HL-60 (cell line): ENCODE data around the gene PLGRKT.

Experiments
- DNase-seq, 2 experiments: peaks; one replicate each; pipeline ENCODE4 v3.0.0-alpha.2; 2010 to 2020; ENCODE audit warnings: low read depth in 1 of 2, low spot score in 1 of 2
- H3K27ac ChIP-seq: fragments of 250-450 bp; sonication (Bioruptor Pico); replicated peaks from 2 replicates; pipeline ENCODE4 v1.5.1; 2020; ENCODE audit warnings: mild to moderate bottlenecking, moderate library complexity
- H3K27me3 ChIP-seq: fragments of 250-450 bp; sonication (Bioruptor Pico); 2 replicates; pipeline ENCODE4 v1.5.1; 2021; ENCODE audit warnings: mild to moderate bottlenecking, moderate library complexity; ENCODE audit not compliant: insufficient read depth, poor library complexity, severe bottlenecking
- H3K4me3 ChIP-seq: replicated peaks from 2 replicates; pipeline ENCODE4 v1.5.1; 2011; ENCODE audit warnings: mild to moderate bottlenecking, control low read depth, low read length; ENCODE audit not compliant: insufficient read depth
- GABPA ChIP-seq: IDR thresholded peaks from 2 replicates; pipeline ENCODE4 v1.6.1; 2012; ENCODE audit warnings: low read depth
- POLR2AphosphoS5 ChIP-seq: IDR thresholded peaks from 2 replicates; pipeline ENCODE4 v1.6.1; 2012; ENCODE audit warnings: low read depth
- SPI1 ChIP-seq: IDR thresholded peaks from 2 replicates; pipeline ENCODE4 v1.6.1; 2012; ENCODE audit warnings: low read depth, mild to moderate bottlenecking, borderline replicate concordance
- TF ChIP-seq, protein P1 (sequence below): IDR thresholded peaks from 2 replicates; pipeline ENCODE4 v1.6.1; 2012; ENCODE audit warnings: low read depth; ENCODE audit not compliant: insufficient replicate concordance
- TF ChIP-seq, protein P2 (sequence below): IDR thresholded peaks from one replicate; pipeline ENCODE4 v1.5.1; 2011; ENCODE audit warnings: low read length, control low read depth, inconsistent platforms; ENCODE audit not compliant: insufficient read depth

PLGRKT gene

DNA sequence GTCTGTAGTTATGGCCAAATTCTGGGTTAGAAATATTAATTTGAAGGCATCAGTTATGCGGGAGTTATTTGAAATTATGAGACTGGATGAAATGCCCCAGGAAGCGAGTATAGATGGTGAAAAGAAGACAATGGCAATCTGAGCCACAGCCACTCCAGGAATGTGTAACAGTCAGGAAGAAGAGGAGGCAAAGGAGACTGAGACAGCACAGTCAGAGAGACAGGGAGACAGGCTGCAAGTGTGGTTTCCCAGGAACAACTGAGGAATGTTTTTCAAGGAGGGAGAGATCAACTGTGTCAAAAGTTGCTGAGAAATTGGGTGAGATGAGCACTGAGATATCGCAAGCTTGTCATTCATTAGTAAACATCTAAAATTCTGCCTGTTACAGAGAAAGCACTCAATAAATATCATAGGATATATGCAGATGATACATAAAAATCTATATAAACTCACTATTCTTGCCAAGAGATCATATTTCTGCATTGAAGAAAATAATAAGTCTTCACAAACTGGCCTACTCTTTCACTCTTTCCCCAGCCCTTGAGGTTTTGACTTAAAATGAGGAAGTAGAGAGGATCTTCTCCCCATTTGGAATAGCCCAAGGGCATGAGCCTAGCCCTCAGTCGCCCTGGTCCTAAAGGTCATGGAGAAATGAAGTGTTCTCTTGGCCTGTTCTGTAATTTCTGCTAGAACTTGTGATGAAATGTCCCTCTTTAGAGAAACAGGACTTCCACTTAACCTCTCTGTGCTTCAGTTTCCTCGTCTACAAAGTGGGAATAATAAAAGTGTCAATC, 49.5 kb downstream of the PLGRKT start:
- DNase-seq = peak in 1 of 2 experiments; percentile 49

DNA sequence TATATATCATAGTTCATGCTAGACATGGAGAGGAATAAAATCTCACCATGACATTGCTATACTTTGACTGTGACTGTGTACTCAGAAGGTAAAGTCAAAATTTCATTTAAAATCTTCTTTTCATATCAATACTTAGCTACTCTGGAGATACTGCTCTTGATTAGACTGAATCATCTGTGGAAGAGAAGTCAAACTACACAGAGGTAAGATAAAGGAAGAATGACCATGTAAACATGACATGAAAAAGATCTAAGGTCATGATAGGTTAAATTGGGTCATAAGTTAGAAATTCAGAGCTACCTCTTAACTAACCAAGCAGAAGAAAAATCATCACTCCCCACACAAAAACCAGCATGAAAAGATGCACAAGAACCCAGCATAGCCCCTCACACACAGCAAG, 53.3 kb downstream of the PLGRKT start:
- DNase-seq = no peak
- H3K27me3 ChIP-seq = no peaks in the 10 kb centered on the region
- no peak overlapping the region for H3K27ac ChIP-seq
- TF ChIP-seq, protein P1, sequence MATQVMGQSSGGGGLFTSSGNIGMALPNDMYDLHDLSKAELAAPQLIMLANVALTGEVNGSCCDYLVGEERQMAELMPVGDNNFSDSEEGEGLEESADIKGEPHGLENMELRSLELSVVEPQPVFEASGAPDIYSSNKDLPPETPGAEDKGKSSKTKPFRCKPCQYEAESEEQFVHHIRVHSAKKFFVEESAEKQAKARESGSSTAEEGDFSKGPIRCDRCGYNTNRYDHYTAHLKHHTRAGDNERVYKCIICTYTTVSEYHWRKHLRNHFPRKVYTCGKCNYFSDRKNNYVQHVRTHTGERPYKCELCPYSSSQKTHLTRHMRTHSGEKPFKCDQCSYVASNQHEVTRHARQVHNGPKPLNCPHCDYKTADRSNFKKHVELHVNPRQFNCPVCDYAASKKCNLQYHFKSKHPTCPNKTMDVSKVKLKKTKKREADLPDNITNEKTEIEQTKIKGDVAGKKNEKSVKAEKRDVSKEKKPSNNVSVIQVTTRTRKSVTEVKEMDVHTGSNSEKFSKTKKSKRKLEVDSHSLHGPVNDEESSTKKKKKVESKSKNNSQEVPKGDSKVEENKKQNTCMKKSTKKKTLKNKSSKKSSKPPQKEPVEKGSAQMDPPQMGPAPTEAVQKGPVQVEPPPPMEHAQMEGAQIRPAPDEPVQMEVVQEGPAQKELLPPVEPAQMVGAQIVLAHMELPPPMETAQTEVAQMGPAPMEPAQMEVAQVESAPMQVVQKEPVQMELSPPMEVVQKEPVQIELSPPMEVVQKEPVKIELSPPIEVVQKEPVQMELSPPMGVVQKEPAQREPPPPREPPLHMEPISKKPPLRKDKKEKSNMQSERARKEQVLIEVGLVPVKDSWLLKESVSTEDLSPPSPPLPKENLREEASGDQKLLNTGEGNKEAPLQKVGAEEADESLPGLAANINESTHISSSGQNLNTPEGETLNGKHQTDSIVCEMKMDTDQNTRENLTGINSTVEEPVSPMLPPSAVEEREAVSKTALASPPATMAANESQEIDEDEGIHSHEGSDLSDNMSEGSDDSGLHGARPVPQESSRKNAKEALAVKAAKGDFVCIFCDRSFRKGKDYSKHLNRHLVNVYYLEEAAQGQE = no peak
- TF ChIP-seq POLR2AphosphoS5 (no peak), GABPA (no peak), SPI1 (no peak)
- TF ChIP-seq, protein P2, sequence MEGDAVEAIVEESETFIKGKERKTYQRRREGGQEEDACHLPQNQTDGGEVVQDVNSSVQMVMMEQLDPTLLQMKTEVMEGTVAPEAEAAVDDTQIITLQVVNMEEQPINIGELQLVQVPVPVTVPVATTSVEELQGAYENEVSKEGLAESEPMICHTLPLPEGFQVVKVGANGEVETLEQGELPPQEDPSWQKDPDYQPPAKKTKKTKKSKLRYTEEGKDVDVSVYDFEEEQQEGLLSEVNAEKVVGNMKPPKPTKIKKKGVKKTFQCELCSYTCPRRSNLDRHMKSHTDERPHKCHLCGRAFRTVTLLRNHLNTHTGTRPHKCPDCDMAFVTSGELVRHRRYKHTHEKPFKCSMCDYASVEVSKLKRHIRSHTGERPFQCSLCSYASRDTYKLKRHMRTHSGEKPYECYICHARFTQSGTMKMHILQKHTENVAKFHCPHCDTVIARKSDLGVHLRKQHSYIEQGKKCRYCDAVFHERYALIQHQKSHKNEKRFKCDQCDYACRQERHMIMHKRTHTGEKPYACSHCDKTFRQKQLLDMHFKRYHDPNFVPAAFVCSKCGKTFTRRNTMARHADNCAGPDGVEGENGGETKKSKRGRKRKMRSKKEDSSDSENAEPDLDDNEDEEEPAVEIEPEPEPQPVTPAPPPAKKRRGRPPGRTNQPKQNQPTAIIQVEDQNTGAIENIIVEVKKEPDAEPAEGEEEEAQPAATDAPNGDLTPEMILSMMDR = no peak
- no peak overlapping the region for H3K4me3 ChIP-seq

More for the DNA sequence above, 49.5 kb downstream of the PLGRKT start:
- H3K27ac ChIP-seq = no peak overlapping the region
- TF ChIP-seq POLR2AphosphoS5 (no peak), GABPA (no peak), SPI1 (peak; percentile 60; the same call in 1 of the 2 replicates)
- TF ChIP-seq, protein P2 = no peak
- TF ChIP-seq, protein P1 = no peak
- no peak overlapping the region for H3K4me3 ChIP-seq
- no peaks in the 10 kb centered on the region for H3K27me3 ChIP-seq

DNA sequence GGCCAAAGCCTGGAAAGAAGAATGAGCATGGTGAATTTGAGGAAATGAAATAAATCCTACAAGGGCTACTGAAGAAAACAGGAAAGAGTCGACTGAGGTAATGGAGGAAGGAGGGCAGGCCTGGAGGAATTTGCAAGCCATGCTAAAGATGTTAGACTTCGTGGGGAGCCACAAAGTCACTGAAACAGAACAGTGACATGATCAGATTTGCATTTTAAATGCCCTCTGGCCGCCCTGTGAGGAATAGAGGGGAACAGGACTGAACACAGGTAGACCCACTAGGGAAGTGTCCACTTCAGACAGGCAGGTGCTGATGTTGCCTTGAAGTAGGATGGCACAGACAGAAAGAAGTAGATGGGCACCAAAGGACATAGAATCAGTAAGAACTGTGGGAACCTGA, 55.2 kb downstream of the PLGRKT start:
- Histone ChIP-seq H3K27ac (no peak overlapping the region), H3K27me3 (no peaks in the 10 kb centered on the region), H3K4me3 (no peak overlapping the region)
- TF ChIP-seq SPI1 = no peak
- TF ChIP-seq, protein P2 = no peak
- TF ChIP-seq, protein P1 = no peak
- no peak for TF ChIP-seq POLR2AphosphoS5
- no peak for TF ChIP-seq GABPA
- no peak for DNase-seq
